Epithelial cell of alveolus of lung (primary cell): ENCODE data around the gene ADH1C. TPM values are rescaled to one million over a fixed set of nuclear protein-coding genes. Genes with fewer than 3 reads are reported as not detected.

ENCODE experiments used
- total RNA-seq: library from RNA; depleted of rRNA; stranded (reverse); fragments of >200 nt; gene quantifications from 2 replicates; pipeline ENCODE4 v1.2.1, GENCODE V29; 2015

ADH1C gene
- 0.13 and 2.2 TPM in 2 replicates for total RNA-seq

GRCh38 chr4:99352602-99353537 lies at the start of gene ADH1C:
ADH1C (minus strand) TSS chr4:99352746; CDS start chr4:99352675, 71 bp downstream.

DNA sequence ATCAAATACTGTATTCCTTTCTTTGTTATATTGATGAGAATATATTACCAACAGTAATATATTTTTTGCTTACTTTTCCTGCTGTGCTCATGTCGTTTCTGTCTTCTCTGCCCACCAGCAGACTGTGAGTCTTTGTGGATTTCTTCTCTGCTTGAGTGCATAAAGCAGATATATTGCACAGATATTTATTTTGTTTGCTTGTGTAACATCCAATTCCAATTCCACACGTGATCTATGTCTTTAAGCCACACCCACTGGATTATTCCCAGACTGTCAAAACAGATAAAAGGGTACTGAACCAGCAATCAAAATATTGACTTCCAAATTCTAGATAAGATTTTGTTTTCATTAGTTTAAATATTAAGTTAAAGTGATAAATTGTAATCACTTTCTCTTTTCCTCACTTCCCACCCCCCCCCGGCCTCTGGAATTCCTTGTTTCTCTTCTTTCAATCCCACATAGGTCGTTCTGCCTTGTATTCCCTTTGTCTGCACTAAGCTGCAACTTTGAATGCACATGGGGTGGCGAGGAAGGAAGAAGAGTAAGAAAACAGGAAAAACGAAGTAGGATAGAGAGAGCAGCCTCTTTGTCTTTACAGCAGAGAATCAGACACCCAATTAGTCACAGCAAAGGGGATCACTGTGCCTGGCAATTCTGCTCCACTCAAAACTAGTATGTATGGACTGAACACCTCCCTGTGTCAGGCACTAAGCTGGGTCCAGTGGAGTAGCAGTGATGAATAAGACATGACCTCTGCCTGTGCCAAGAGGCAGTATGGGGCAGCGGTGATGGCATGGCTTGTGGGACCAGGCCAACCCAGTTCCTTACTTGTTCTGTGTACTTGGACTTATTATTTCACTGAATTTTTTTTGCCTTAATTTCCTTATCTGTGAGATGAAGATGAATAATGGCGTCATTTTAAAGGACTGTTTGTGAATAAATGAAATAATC lies 31.0 kb downstream of the ADH1C start, which contains the start of gene ADH1B:
TSS of gene ADH1B (minus strand) at position 161 of the 951 bp plus-strand sequence. CDS start at position 91, 70 bp downstream.

GRCh38 chr4:99290848-99291786 lies 61.4 kb downstream of the ADH1C start, which contains the start of gene ADH1A:
ADH1A (minus strand) TSS chr4:99290985; CDS start chr4:99290914, 71 bp downstream.

Other genes with a start within 250 kb of the ADH1C start
- gene ADH4, start 208.4 kb downstream of the ADH1C start, total RNA-seq: not detected in 2 replicates
- 0.64 TPM in 1 of 2 replicates, not detected in the other for gene ADH6, start 133.5 kb downstream of the ADH1C start, total RNA-seq
- gene ADH1A, start 61.8 kb downstream of the ADH1C start, total RNA-seq: not detected in 2 replicates
- 0.65 and 301 TPM in 2 replicates for gene ADH1B, start 31.3 kb downstream of the ADH1C start, total RNA-seq
- not detected in 2 replicates for gene ADH7, start 82.6 kb upstream of the ADH1C start, total RNA-seq
- gene C4orf17, start 158.3 kb upstream of the ADH1C start, total RNA-seq: not detected in 2 replicates
- 4.3 and 8.9 TPM in 2 replicates for gene TRMT10A, start 211.3 kb upstream of the ADH1C start, total RNA-seq
- 0.08 and 0.26 TPM in 2 replicates for gene MTTP, start 222.1 kb upstream of the ADH1C start, total RNA-seq